Breast epithelium (tissue), 4 donors: ENCODE results near the gene SLTM. TPM values are rescaled to one million over a fixed set of nuclear protein-coding genes. Genes with fewer than 3 reads are reported as not detected.
"Not testable (repeated sequence)": the region's sequence is repeated elsewhere in the genome, so short reads cannot be mapped to it uniquely, and the experiment has no call there.

Experiments used
- DNase-seq, 2 donors: peaks; one replicate each; pipeline ENCODE4 v3.0.0-alpha.2; 2019; ENCODE audit warnings: low spot score in 2 of 2
- H3K27ac ChIP-seq, 2 donors: fragments of 200-600 bp; sonication (generic) in 1 of 2; one replicate each; pipeline ENCODE4 v1.5.1; 2016 to 2019; ENCODE audit warnings: mild to moderate bottlenecking in 1 of 2
- H3K27me3 ChIP-seq, 2 donors: fragments of 200-600 bp; sonication (generic) in 1 of 2; one replicate each; pipeline versions ENCODE4 v1.5.1 to v1.6.0; 2017 to 2019; ENCODE audit warnings: control low read depth in 1 of 2, mild to moderate bottlenecking in 1 of 2
- H3K36me3 ChIP-seq: fragments of 200-600 bp; one replicate; pipeline ENCODE4 v1.5.1; 2019
- H3K4me1 ChIP-seq, 2 donors: fragments of 200-600 bp; sonication (generic); one replicate each; pipeline ENCODE4 v1.5.1; 2016 to 2019; ENCODE audit warnings: control low read depth in 1 of 2
- H3K4me3 ChIP-seq, 3 donors: fragments of 200-600 bp; sonication (generic); 1 replicate in 2 of 3; 2 replicates in 1 of 3; pipeline ENCODE4 v1.5.1; 2016 to 2019; ENCODE audit warnings: mild to moderate bottlenecking in 3 of 3, moderate library complexity in 2 of 3
- H3K9me3 ChIP-seq, 2 donors: fragments of 200-600 bp; sonication (generic) in 1 of 2; one replicate each; pipeline ENCODE4 v1.5.1; 2016 to 2019; ENCODE audit warnings: control low read depth in 1 of 2
- POLR2A ChIP-seq: fragments of 450-650 bp; IDR thresholded peaks from one replicate; pipeline ENCODE4 v1.6.1; 2016; ENCODE audit warnings: antibody characterized with exemption, mild to moderate bottlenecking, moderate library complexity
- POLR2AphosphoS5 ChIP-seq, 3 donors: sonication (generic); formaldehyde crosslinking; IDR thresholded peaks; one replicate each; pipeline ENCODE4 v1.6.1; 2017; ENCODE audit warnings: antibody characterized with exemption in 3 of 3
- intact Hi-C: fragments of 100-400 bp; cut with DNase I; formaldehyde crosslinking; loops from one replicate; pipeline ENCODE4 v1.15.1; 2023; ENCODE audit warnings: low total_unique reads
- total RNA-seq, 3 donors: library from RNA; depleted of rRNA; stranded (reverse); fragments of >200 nt; gene quantifications; one replicate each; pipeline ENCODE4 v1.1.0, GENCODE V29; 2016
- TF ChIP-seq, protein P1 (sequence below), 3 donors: fragments of 450-650 bp; IDR thresholded peaks; one replicate each; pipeline ENCODE4 v1.5.1; 2016 to 2017; ENCODE audit warnings: antibody characterized with exemption in 3 of 3, mild to moderate bottlenecking in 3 of 3, moderate library complexity in 3 of 3

SLTM gene
- total RNA-seq, 3 donors from 2014 or later, result 102 to 195 (median 163) TPM

- H3K27ac ChIP-seq, result no peak overlapping the region
- no peaks in the 10 kb centered on the region for H3K27me3 ChIP-seq
- H3K36me3 ChIP-seq, result peaks cover 4% of the 10 kb centered on the region
- TF ChIP-seq, protein P1, sequence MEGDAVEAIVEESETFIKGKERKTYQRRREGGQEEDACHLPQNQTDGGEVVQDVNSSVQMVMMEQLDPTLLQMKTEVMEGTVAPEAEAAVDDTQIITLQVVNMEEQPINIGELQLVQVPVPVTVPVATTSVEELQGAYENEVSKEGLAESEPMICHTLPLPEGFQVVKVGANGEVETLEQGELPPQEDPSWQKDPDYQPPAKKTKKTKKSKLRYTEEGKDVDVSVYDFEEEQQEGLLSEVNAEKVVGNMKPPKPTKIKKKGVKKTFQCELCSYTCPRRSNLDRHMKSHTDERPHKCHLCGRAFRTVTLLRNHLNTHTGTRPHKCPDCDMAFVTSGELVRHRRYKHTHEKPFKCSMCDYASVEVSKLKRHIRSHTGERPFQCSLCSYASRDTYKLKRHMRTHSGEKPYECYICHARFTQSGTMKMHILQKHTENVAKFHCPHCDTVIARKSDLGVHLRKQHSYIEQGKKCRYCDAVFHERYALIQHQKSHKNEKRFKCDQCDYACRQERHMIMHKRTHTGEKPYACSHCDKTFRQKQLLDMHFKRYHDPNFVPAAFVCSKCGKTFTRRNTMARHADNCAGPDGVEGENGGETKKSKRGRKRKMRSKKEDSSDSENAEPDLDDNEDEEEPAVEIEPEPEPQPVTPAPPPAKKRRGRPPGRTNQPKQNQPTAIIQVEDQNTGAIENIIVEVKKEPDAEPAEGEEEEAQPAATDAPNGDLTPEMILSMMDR (IDR thresholded peaks at IDR 0.05), result no peak
- no peak for TF ChIP-seq POLR2AphosphoS5 (IDR thresholded peaks at IDR 0.05)
- TF ChIP-seq POLR2A, result no peak
- intact Hi-C loops, result no loop called here
- H3K9me3 ChIP-seq, result no peaks in the 10 kb centered on the region
- DNase-seq, result no peak
- no peaks in the 10 kb centered on the region for H3K4me1 ChIP-seq
- no peak overlapping the region for H3K4me3 ChIP-seq
These were observed 24.7 kb downstream of the SLTM start for GRCh38 chr15:58908550-58909309.

DNA sequence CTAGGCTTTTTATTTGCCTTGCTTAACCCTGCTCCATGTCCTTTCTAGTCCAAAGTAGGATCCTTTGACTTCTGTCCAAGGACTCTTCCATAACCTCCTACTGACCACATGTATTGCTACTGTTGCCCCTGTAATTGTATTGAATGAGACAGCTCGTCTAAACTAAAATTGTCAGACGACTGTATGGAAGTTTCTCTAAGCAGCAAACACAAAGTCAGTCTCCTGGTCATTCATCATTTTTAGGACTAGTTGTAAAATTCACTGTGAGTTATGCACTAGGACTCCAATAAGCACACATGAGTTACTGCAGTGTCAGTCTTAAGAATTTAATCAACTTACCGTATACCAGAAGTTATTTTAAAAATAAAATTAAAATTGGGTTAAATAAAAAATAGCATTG is 32.8 kb downstream of the SLTM start:
- H3K36me3 ChIP-seq, result peaks cover 6% of the 10 kb centered on the region
- no peak for TF ChIP-seq POLR2A
- no peak for TF ChIP-seq POLR2AphosphoS5 (IDR thresholded peaks at IDR 0.05)
- TF ChIP-seq, protein P1 (IDR thresholded peaks at IDR 0.05), result no peak
- intact Hi-C loops, result no loop called here
- no peaks in the 10 kb centered on the region for H3K9me3 ChIP-seq
- H3K4me1 ChIP-seq, result no peaks in the 10 kb centered on the region
- H3K27ac ChIP-seq, result no peak overlapping the region
- no peaks in the 10 kb centered on the region for H3K27me3 ChIP-seq
- H3K4me3 ChIP-seq, result no peak overlapping the region
- no peak for DNase-seq

- no peaks in the 10 kb centered on the region for H3K4me1 ChIP-seq
- no peak overlapping the region for H3K4me3 ChIP-seq
- H3K27me3 ChIP-seq, result no peaks in the 10 kb centered on the region
- no peak for TF ChIP-seq POLR2A
- TF ChIP-seq, protein P1 (IDR thresholded peaks at IDR 0.05), result no peak
- no peak for TF ChIP-seq POLR2AphosphoS5 (IDR thresholded peaks at IDR 0.05)
- intact Hi-C loops, result no loop called here
- no peak for DNase-seq
- no peaks in the 10 kb centered on the region for H3K9me3 ChIP-seq
- H3K36me3 ChIP-seq, result peaks cover 13% of the 10 kb centered on the region
- no peak overlapping the region for H3K27ac ChIP-seq
These were observed 35.3 kb downstream of the SLTM start for GRCh38 chr15:58898150-58898680.

DNA sequence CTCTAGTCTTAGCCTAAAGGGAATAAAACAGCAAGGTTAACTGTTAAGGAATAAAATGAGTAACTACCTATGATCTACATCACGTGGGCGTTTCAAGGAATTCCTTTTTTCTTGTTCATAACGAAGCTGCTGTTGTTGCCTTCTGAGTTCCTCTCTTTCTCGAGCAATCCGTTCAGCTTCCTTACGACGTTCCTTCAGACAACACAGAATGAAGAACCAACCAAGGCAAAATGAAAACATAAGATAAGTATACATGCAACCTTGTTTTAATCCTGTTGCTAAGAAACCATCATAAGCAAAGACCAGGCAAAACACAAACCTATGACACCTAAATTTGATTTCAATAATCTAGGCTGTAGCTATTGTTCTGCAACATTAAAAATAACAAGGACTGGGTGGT is 44.1 kb downstream of the SLTM start:
- intact Hi-C loops, result no loop called here

DNA sequence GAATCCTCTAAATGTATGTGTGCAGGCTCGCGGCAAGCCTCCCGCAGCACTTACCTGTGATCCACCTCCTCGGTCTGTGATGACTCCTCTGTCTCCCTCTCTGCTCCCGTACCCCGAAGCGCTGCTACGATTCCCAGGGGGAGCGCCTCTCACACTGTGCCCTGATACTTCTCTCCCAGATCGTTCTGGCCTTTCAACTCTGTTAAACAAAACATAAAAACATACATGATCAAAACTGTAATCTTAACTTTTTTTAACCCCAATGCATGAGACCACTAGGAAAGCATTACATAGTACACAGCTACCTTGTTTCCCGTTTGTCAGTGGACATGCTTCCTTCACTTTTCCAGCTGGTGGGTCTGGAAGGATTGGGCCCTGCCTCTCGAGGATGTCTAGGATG is 46.6 kb downstream of the SLTM start:
- Histone ChIP-seq H3K27me3 (no peaks in the 10 kb centered on the region), H3K36me3 (peaks cover 25% of the 10 kb centered on the region), H3K9me3 (no peaks in the 10 kb centered on the region), H3K4me1 (no peaks in the 10 kb centered on the region), H3K27ac (no peak overlapping the region), H3K4me3 (no peak overlapping the region)
- DNase-seq, result no peak
- intact Hi-C loops, result no loop called here
- TF ChIP-seq POLR2AphosphoS5 (IDR thresholded peaks at IDR 0.05) (no peak), POLR2A (no peak)
- TF ChIP-seq, protein P1 (IDR thresholded peaks at IDR 0.05), result no peak

More for the DNA sequence above, 44.1 kb downstream of the SLTM start:
- Histone ChIP-seq H3K4me1 (no peaks in the 10 kb centered on the region), H3K27ac (no peak overlapping the region), H3K9me3 (no peaks in the 10 kb centered on the region), H3K4me3 (no peak overlapping the region), H3K27me3 (no peaks in the 10 kb centered on the region), H3K36me3 (peaks cover 20% of the 10 kb centered on the region)
- TF ChIP-seq POLR2A, result no peak
- TF ChIP-seq, protein P1 (IDR thresholded peaks at IDR 0.05), result no peak
- TF ChIP-seq POLR2AphosphoS5 (IDR thresholded peaks at IDR 0.05), result no peak
- DNase-seq, result no peak

- H3K27ac ChIP-seq, H3K9me3 ChIP-seq, H3K27me3 ChIP-seq, DNase-seq, H3K4me1 ChIP-seq, intact Hi-C loops, H3K4me3 ChIP-seq: not testable (repeated sequence)
- peaks cover 25% of the 10 kb centered on the region for H3K36me3 ChIP-seq
These were observed 49.6 kb downstream of the SLTM start for GRCh38 chr15:58883926-58884325.
